GM12801 (cell line): ENCODE measurements around the gene SLC46A3.

Source experiments
- TF ChIP-seq, protein P1 (sequence below): IDR thresholded peaks from one replicate; pipeline ENCODE4 v1.5.1; 2011; ENCODE audit warnings: control low read depth; ENCODE audit not compliant: insufficient read length; ENCODE audit errors: extremely low read depth

The SLC46A3 gene

DNA sequence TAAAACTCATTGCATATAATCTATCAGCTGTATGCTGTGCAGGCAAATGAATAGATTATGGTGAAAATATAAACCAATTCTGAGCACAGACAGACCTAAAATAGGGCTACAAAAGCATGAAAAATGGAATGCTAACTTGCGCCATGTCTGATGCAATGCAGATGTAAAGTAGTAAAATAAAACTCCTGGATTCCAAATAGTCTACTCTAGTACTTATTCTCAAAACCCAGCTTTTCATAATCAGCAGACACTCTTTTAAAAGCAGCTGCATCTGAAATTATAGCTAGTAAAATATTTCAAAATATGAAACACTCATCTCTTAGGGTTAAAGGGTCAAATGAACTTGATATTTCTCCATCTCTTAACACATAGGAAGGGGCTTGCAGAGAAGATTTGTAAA is 64.5 kb downstream of the SLC46A3 start:
- TF ChIP-seq, protein P1, sequence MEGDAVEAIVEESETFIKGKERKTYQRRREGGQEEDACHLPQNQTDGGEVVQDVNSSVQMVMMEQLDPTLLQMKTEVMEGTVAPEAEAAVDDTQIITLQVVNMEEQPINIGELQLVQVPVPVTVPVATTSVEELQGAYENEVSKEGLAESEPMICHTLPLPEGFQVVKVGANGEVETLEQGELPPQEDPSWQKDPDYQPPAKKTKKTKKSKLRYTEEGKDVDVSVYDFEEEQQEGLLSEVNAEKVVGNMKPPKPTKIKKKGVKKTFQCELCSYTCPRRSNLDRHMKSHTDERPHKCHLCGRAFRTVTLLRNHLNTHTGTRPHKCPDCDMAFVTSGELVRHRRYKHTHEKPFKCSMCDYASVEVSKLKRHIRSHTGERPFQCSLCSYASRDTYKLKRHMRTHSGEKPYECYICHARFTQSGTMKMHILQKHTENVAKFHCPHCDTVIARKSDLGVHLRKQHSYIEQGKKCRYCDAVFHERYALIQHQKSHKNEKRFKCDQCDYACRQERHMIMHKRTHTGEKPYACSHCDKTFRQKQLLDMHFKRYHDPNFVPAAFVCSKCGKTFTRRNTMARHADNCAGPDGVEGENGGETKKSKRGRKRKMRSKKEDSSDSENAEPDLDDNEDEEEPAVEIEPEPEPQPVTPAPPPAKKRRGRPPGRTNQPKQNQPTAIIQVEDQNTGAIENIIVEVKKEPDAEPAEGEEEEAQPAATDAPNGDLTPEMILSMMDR: no peak

DNA sequence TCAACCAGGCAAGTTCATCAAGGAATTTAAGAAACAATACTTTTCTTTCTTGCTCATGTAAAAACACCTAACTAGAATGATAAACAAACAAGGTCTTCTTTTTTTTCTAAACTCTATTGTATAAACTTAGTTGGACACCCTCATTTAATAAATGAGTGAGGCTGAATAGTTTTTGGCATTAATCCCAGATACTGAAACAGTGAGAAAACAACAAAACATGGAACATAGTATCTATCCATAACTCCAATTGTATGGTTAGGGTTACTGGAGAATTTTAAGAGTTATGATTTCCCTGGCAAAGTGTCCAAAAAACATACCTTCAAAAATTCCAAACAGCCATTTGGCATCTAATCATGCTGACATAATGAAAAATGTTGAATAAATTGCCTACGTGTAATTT is 65.7 kb downstream of the SLC46A3 start:
- TF ChIP-seq, protein P1: no peak

DNA sequence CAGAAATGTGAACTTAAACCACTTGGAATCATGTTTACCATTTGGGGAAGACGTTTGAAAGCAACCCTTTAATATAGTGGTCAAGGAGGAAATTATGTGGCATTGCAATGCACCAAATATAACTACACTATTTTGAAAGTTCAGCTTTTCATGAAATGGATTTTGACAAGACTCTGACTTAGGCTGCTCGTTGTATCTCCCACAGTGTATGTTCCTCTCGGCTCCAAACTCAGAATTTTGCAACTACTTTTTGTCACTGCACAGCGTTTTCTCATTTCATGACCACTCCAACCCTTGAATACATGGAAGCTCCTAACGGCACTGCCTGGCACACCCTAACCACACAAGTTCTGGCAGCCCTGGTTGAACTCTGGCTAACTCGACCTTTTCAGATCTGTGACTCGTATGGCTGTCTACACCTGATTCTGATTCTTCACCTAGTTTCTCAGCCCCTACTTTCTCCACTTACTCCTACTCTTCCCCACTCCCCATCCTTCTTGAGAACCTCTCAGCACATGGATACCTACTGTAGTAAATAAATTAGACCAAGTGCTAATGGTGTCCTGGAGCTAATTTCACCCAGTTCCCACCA is 66.9 kb downstream of the SLC46A3 start:
- TF ChIP-seq, protein P1: no peak

DNA sequence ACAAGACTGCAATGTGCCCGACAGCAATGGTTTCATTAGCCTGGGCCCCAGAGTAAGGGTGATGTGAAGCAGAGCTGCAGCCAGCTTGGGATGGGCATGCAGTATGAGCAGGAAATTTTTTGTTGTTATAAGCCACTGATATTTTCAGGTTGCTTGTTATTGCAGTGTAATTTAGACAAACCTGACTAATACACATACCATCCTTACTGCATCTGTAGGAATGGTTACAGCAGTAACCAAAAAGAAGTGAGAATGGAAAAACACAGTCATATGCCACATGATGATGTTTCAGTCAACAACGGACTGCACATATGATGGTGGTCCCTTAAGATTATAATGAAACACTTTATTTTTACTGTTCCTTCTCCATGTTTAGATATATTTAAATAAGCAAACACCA is 68.5 kb downstream of the SLC46A3 start:
- TF ChIP-seq, protein P1: no peak
